Stimulated activated CD8-positive, alpha-beta memory T cell treated with anti-CD3 and anti-CD28 coated beads, Interleukin-4, amount 100 ng/mL, for 1 hour (primary cell): ENCODE results near the gene TMEM256.

Experiments
- DNase-seq, 2 donors: peaks; one replicate each; pipeline ENCODE4 v3.0.0-alpha.2; 2020; ENCODE audit warnings: low read depth in 2 of 2, low spot score in 1 of 2

Gene TMEM256

GRCh38 chr17:7431231-7431630 is 27.3 kb upstream of the TMEM256 start:
- no peak for DNase-seq

DNA sequence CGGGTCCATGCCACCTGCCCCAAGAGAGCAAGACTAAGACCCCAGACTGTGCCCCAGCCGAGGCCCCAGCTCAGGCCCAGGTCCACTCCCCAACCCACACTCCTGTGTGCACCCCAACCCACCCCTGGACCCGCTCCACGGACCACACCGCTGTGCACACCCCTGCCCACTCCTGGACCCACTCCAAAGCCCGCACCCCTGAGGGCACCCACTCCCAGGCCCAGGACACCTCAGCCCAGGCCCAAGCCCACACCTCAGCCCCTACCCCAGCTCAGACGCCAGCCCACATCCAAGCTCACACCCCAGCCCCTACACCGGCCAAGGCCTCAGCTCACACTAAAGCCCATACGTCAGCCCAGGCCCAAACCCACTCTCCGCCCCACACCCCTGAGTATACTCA is 25.8 kb upstream of the TMEM256 start:
- DNase-seq = no peak

GRCh38 chr17:7428557-7428956 is 24.7 kb upstream of the TMEM256 start, which contains the start of gene SPEM3:
SPEM3 (plus strand) TSS chr17:7428857; CDS start chr17:7428903, 46 bp downstream.
- DNase-seq = no peak

- no peak for DNase-seq
These were observed 23.7 kb upstream of the TMEM256 start for GRCh38 chr17:7427549-7427948.

- DNase-seq = no peak
These were observed 23.1 kb upstream of the TMEM256 start for GRCh38 chr17:7426896-7427489.

DNA sequence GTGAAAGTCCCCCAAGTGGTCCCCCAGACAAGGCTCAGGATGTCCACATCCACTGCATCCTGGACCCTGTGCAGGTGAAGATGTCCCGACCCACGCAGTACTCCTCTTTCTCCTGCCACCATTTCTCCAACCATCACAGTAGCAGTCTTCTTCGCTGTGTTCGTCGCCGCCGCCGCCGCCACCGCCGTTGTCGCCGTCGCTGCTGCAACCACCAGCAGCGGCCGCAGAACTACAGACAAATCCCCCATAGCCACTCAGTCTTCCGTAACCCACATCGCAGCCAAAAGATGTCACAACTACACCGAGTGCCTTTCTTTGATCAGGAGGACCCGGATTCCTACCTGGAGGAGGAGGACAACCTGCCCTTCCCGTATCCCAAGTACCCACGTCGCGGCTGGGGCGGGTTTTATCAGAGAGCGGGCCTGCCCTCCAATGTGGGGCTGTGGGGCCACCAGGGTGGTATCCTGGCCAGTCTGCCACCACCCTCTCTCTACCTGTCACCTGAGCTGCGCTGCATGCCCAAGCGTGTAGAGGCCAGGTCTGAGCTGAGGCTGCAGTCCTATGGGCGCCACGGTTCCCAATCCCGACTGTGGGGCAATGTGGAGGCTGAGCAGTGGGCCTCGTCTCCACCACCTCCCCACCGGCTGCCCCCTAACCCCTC is 22.4 kb upstream of the TMEM256 start:
- no peak for DNase-seq

DNA sequence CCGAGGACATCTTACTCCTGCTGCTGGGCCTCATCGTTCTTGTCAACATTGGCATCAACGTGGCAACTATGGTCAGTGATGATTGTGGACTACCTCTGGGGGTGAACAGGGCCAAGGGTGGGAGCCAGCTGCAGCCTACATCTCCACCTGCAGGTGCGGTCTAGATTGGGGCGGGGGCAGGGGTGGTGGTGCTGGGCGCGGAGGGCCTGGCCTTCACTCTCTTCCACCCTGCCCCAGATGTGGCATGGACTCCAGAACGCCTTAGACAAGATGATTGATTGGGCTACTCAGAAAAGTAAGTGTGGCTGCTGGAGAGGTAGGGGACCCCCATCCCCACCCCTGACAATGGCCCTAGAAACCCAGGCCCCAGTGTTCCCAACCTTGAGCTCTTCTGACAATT is 21.9 kb upstream of the TMEM256 start:
- DNase-seq = no peak

GRCh38 chr17:7425316-7425715 is 21.4 kb upstream of the TMEM256 start, which contains the start of gene SPEM2:
SPEM2 (plus strand) TSS chr17:7425616; CDS start chr17:7425689, 73 bp downstream.
- DNase-seq = no peak

DNA sequence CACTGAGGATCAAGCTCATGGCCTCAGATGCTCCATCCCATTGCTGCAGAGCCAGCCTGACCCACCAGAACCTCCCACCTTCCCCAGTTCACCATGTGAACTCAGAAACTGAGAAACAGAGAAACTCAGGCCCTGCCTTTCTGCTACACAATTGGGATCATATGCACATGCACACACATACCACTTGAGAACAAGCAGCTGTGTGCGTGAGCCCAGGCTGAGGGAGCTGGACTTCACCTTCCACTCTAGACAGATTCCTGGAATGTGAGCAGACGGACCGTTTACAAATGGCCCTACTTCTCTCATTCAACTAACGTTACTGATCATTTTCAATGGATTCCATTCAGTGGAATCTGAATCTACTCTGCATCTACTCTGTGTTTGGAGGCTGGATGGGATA is 19.8 kb upstream of the TMEM256 start:
- DNase-seq = no peak

DNA sequence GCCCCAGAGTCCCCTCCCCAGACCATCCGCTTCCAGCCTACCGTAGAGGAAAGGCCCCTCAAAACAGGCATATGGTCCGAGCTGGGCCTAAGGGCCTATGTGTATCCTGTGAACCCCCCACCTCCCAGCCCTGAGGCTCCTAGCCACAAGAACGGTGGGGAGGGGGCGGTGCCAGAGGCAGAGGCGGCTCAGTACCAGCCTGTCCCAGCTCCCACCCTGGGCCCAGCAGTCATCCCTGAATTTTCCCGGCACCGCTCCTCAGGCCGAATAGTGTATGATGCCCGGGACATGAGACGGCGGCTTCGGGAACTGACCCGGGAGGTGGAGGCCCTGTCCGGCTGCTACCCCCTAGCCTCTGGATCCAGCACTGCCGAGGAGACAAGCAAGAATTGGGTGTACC is 17.3 kb upstream of the TMEM256 start:
- DNase-seq = no peak

DNA sequence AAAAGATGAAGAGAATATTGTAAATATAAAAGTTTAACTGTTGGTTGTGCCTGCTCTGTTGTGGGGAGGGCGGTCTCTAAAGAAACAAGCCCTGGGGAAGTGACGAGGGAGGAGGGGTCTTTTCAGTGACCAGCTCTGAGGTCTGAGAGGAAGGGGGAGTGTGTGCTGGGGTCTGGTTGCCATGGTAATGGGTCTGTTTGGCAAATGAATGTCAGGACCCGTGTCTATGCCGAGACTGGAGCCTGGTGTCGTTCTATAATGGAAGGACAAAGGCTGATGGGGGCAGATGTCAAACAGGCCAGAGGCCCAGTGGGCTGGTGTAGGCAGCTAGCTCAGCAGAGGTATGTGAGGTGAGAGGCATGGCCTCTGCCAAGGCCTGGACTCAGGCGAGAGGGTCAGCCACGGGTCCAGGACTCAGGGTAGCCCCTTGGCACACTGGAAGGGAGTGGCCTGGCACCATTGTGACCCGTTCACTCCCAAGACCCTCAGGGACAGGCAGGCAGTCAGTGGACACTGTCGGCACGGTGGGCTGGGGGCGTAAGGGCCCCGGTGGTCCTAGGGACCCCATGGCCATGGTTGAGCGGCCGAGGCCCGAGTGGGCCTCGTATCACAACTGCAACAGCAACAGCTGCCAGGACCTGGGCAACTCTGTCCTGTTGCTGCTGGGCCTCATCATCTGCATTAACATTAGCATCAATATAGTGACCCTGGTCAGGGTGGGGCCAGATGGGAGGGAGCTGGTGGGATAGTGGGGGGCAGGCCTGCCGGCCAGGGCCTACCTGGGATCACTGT is 16.1 kb upstream of the TMEM256 start, which contains the start of gene SPEM1:
TSS of gene SPEM1 (plus strand) at position 506 of the 792 bp plus-strand sequence. CDS start at position 567, 61 bp downstream.
- DNase-seq = no peak

DNA sequence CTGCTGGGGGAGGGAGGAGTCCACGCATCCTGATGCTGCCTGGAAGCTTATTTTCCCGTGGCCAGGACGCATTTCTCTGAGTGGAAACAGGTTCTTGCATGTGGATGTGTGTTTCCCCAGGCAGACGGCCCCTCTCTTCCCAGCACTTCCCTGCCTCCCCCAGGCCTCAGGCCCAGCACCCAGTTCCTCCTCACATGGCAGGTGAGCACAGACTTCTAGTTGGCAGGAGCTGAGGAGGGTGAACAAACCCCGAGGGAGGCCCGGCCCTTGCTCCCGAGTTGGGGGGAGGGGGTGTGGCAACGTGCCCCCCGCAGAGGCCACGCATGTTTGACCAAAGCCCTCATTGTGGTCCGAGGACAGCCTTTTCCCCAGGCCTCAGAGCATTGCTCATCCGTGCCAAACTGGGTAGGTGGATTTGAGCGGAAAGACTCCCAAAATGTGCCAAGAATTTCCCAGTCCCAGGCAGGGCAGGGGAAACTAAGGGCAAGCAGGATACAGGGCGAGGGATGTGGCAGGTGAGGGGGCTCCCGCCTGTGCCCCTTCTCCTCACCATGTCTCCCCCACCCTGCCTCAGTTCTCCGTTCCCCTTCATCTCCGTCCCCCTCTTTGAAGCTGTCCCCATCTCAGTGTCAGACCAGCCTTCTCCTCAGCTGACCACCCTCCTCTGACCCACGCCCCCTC is 14.7 kb upstream of the TMEM256 start:
- DNase-seq = no peak

DNA sequence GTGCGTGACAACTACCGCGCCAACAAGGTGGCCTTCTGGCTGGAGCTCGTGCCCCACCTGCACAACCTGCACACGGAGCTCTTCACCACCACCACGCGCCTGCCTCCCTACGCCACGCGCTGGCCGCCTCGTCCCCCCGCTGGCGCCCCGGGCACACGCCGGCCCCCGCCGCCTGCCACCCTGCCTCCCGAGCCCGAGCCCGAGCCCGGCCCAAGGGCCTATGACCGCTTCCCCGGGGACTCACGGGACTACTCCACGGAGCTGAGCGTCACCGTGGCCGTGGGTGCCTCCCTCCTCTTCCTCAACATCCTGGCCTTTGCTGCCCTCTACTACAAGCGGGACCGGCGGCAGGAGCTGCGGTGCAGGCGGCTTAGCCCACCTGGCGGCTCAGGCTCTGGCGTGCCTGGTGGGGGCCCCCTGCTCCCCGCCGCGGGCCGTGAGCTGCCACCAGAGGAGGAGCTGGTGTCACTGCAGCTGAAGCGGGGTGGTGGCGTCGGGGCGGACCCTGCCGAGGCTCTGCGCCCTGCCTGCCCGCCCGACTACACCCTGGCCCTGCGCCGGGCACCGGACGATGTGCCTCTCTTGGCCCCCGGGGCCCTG is 13.3 kb upstream of the TMEM256 start:
- DNase-seq = no peak

DNA sequence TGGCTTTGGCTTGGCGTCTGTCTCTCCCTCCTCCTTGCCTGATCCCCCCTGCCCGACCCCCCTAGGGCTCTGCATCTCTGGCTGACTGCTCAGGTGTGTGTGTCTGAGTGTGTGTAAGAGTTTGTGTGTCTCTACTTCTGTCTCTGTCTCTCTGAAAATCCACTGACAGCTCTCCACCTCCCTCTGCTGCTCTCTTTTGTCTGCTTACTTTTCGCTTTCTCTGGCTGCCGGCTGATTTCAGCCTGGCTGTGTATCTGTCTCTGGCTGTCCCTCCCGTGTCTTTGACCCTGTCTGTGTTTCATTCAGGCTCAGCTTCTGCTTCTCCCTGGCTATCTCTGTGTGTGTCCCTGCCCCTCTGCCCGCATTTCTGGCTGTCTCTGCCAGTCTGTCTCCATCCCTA is 12.4 kb upstream of the TMEM256 start:
- DNase-seq = no peak

- DNase-seq = no peak
These were observed 11.9 kb upstream of the TMEM256 start for GRCh38 chr17:7415784-7416183.

- no peak for DNase-seq
These were observed 10.9 kb upstream of the TMEM256 start for GRCh38 chr17:7414837-7415236.

DNA sequence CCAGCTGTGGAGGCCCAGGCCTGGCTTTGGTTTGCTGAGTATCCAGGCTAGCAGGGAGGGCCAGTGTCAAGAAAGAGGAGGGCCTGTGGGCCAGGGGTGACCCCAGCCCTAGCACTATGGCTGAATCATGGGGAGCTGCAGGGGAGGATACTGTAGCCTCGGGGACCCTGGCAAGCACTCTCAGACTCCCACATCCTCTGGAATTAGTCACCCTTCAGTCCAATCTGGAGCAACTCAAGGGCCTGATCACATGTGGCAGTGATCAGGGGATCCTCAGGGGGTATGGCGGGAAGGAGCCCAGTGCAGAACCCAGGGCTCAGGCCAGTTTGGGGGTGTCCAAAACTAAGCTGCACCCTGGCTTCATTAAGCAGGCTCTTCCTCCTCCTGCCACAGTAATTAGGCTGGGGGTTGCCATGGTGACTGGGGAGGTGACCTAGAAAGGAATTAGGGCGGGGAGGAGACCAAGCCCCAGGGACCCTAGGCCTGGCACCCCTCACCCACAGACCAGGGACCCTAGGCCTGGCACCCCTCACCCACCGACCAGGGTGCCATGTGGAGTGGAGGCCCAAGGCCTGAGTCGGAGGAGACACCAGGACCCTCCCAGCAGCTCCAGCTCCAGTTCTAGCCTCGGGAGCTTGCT is 9.6 kb upstream of the TMEM256 start:
- DNase-seq = no peak

- DNase-seq = no peak
These were observed 7.5 kb upstream of the TMEM256 start for GRCh38 chr17:7411427-7411750.

DNA sequence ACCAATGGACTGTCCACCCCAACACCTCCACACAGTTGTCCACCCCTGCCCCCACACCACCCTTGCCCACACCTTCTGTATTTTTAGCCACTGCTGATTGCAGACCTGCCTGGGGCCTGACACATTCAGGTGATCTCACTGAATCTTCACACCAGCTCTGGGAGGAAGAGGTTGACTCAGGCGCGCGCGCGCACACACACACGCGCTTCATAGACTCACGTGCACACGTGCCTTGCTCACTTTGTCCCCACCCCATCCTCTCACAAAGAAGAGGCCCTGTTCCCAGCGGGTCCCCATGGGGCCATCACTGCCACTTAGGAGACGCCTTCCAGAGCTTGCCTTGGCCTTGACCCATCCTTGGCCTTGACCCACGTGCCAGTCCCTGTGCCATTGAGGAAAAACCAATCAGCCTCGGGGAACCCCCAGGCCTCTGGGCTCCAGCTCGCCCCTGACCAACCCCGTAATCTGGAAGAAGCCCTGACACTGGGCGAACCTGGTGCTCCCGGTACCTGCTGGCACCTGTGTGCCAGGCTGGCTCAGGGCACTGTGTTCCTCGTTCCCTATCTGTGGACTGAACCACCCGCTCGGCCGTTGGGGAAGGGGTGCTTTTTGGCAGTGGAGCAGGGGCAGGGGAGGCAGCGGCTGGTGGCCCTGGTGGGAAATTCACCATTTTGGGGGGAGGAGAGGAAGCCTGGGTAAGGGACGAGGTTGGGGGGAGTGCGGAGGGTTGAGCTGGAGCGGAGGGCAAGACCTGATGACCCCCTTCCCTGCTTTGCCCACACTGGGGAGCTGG is 6.9 kb upstream of the TMEM256 start:
- no peak for DNase-seq

DNA sequence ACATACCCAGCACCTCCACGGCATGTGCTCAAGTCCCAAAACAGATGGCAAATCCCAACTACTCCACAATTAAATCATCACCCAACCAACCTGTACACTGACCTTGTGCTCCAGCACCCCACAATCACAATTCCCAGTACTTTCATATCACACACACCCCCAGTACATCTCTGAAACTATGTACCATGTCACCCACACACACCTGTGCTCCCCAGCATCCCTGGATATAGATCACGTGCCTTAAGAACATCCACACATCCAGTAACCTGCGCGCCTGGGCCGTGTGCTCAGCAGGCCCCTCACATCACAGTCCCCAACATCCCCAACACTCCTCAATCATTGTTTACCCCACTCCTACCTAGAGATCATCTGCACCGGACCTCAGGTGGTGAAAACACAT is 5.8 kb upstream of the TMEM256 start:
- DNase-seq = no peak
